Fibroblast of skin of right biceps (primary cell): Measurements from ENCODE around the gene ADCY3.

Source experiments
- DNase-seq: peaks from one replicate; pipeline ENCODE4 v3.0.0-alpha.2; 2013

Gene ADCY3

DNA sequence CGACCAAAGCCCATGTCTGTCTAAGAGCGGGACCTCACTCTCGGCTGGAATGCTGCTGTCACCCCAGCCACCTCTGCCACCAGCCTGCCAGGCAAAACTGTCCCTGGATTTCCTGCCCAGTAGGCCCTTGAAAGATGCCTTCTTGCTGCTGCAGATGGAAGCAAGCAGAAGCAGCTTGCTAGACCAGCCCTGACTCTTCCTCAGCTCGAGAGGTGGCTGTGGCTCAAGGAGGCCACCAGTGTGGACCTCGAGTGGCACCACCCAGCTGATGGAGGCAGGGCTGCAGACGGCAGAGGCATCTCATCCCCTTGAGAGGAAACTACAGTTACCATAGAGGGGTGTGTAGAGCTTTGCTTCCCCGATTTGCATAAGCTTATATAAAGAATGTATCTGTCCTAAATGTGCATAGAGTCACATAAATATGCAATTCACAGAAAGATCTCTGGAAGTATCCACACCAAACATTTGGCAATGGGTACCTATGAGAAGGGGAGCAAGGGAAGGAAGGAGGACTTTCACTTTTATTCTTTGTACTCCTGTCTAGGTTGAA lies 20.6 kb downstream of the ADCY3 start:
- DNase-seq: no peak

DNA sequence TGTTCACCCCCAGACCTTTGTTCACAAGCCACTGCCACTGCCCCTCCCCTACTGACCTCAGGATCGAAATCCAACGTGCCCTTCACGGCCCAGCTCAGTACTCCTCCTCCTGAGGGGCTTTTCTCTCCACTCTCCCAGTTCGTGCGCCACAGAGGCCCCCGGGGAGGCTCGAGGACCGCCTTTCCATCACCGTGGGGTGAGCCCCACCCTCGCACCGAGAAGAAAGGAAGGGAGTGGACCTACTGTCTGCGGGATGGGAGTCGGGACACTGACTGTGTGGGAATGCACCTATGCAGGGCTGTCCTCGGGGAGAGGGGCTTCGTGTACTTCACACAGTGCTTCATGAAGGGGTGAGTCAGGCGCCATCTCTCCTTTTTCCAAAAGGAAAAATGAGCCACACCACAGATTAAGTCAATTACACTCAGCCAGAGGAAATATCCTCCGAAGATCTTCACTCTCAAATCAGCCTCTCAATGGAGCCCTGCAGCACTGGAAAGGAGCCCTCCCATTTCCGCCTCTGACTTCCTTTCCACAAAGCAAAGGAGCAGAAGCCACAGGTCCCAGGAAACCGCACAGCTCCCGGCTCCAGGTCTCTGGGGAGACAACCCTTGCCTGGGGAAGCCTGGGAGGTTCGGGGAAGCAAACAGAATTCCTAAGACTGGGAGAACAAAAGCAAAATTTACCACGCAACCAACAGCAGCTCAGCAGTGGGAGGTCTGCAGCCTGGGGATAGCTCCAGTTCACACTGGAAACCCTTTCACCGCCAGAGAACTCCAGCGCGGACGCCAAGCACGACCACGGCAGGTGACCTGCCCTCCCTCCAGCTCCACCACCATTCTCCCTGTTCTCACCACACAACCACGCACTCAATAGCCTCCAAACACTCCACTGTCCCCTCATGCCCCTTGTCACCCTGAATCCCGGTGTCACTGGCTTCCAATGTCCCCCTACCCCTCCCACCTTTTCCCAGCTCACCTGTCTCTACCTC lies 21.6 kb downstream of the ADCY3 start:
- DNase-seq: no peak

DNA sequence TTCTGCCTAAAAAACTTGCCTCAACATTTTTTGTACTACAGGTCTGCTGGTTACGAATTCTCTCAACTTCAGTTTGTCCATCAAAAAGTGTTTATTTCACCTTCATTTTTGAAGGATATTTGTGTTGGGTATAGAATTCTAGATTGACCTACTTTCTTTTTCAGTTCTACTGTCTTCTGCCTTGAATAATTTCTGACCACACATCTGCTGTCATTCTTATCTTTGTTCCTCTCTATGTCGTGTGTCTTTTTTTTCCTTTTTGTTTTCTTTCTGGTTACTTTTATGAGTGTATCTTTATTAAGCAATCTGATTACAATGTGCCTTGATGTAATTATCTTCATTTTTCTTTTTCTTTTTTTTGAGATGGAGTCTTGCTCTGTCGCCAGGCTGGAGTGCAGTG lies 25.3 kb downstream of the ADCY3 start:
- no peak for DNase-seq

DNA sequence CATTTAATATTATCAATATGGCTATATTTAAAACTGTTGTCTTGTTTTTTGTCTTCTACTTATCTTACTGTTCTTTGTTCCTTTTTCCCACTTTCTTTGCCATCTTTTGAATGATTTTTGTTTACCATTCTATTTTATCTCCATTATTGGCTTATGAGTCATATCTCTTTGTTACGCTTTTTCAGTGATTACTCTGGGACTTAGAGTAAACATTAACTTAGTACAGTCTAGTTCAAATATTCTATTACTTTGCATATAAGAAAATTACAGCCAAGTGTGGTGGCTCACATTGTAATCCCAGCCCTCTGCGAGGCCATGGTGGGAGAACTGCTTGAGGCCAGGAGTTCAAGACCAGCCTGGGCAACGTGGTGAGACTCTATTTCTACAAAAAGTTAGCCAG lies 26.1 kb downstream of the ADCY3 start:
- no peak for DNase-seq

DNA sequence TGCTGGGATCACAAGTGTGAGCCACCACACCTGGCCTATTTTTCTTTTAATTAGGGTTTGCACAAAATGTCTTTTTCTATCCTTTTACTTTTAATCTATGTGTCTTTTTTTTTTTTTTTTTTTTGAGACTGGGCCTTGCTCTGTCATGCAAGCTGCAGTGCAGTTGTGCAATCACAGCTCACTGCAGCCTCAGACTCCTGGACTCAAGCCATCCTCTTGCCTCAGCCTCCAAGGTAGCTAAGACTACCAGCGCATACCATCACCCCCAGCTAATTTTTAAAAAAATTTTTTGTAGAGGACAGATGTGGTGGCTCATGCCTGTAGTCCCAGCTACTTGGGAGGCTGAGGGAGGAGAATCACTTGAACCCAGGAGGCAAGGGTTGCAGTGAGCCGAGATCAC lies 27.1 kb downstream of the ADCY3 start:
- no peak for DNase-seq

DNA sequence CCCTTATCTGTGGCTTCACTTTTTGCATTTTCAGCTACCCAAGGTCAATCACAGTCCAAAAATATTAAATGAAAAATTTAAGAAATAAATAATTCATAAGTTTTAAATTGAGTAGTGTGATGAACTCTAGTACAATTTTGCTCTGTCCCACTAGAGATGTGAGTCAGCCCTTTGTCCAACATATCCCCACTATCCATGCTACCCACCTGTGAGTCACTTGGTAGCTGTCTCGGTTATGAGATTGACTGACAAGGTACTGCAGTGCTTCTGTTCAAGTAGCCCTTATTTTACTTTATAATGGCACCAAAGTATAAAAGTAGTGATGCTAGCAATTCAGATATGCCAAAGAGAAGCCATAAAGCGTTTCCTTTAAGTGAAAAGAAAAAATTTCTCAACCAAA lies 28.8 kb downstream of the ADCY3 start:
- no peak for DNase-seq

DNA sequence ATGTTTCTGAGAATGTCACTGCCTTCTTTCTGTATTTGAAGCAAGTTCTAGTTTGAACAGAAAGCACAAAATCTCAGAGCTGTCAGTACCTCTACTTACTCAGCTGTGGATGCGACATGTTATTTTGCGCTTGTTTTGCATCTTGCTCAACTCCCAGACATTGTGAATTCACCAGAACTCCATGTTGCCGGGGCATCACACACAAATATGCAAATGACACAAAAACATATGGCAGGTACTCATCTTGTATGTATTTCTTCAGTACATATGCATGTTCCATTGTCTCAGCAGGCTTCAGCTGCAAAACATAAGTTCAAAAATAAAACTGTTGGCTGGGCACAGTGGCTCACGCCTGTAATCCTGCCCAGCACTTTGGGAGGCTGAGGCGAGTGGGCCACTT lies 30.8 kb downstream of the ADCY3 start:
- DNase-seq: no peak

DNA sequence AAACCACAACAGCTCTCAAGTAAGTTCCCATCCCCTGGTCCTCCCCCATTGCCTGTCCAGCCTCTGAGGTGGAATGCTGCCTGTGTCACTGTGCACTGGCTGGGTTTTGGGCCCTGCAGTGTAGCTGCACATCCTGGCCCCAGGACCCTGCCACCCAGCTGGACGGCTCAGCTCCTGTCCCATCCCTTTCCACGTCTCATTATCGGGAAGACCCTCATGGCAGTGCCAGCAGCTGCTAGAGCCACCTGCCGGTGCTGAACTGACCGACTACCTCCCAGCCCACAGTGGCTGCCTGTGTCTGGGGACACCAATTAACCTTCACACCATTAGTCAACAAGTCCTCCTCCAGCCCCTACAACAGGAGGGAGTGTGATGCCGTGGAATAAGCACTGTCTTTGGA lies 31.9 kb downstream of the ADCY3 start:
- no peak for DNase-seq

DNA sequence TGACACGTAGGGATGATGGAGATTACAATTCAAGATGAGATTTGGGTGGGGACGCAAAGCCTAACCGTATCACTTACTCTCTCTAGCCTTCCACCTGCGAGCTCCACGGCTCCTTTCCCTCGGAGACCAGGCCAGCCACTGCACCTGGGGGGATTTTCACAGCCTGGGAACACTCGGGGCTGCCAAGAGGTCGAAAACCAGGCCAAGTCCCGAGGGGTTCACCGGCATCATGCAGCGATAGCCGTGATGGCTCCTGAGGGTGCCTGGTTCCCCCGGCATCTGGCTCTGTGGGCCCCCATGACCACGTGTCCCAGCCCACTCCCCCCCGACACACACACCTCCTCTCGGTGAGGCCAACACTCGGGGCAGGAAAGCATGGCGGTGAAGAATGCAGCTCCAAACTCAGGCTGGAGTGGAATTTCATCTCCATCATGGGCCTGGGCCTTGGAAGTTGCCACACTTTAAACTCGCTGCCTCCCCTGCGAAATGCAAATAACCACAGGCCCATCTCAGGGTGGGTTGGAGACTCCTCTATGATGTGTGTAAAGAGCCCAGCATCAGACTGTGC lies 32.6 kb downstream of the ADCY3 start:
- DNase-seq: no peak

DNA sequence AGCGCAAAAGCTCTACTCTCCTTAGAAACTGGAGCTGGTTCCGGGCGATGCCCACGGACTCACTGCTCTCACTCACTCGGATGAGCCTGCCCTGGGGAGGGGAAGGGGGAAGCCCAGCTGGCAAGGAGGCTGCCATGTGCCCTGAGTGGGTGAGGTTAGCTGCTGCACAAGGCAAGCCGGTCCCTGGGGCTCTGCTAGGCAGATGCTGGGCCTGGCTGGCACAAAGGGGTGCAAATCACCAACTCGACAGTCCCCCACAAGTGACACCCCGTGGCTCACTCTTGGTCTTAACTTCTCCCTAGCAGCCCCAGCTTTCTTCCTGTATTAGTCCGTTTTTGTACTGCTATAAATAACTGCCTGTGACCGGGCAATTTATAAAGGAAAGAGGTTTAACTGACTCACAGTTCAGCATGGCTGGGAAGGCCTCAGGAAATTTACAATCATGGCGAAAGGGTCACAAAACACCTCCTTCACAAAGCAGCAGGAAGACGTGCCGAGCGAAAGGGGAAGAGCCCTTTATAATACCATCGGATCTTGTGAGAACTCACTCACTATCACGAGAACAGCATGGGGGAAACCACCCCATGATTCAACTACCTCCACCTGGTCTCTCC lies 33.2 kb downstream of the ADCY3 start:
- no peak for DNase-seq

DNA sequence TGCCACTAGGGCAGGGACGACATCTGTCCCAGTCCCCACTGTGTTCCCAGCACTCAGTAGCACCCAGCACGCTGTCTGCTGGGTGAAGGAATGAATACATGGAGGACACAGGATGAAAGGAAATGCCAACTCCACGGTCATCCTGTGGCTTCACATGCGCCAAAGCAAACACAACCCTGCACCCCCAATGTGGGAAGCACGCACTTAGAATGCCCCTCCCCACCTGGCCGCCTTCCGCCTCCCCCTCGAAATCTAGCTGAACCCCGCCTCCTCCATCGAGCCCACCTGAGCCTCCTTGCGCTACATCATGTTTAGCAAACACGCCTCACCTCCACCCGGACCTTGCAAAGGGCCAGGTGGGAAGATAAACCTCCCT lies 33.9 kb downstream of the ADCY3 start:
- no peak for DNase-seq

DNA sequence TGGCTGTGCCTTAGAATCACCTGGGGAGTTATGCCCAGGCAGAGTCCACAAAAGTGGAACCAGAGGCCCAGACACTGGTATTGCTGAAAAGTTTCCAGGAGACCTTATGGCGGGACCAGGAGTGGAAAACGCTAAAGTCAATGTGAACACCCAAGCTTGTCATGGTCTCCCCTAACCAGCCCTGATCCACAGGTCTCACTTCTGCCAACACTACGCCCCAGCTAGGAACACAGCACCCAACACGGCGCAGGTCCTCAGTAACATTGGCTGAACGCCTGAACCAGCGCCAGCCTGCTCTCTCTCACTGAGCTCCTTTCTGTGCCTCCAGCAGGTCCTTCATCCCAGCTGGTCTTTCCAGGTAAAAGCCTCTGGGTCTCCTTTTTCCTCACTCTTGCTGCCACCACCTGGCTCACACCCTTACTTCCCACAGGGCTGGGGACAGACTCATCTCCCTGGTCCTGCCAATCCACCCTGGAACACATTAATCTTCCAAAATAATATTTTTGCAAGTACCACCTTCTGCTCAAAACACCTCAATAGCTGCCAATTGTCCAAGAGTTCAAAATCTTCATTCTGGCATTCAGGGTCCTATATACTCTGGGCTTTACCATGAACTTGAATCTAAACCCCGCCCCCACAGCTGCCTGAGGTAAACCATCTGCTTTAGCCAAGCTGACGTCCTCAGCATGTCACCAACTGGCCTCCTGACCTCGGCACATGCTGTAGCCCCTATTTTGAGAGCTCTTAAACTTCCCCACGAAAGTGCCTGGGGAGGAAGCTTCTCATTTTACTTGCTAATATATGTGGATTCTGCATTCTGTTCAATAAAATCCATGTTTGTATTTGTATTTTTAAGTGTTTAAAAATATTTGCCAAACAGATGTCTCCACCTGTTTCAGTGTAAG lies 34.6 kb downstream of the ADCY3 start:
- no peak for DNase-seq

DNA sequence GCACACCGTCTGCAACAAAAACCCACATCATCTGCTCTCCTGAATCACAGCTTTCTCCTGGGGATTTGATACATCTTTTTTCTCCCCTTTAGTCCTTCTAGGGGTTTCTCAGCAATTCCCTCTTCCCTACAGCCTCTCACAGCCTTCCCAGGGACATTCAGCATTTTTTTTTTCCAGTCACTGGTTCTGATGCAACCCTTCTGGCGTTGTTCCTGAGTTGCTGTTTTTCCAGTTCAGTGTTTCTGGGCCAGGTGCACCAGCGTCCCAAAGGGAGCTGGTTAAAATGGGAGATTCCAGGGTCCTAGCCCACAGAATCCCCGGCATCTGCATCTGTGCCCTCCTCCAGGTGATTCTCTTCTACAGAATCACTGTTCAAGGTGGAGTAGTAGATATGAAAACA lies 36.1 kb downstream of the ADCY3 start:
- DNase-seq: peak; percentile 46

DNA sequence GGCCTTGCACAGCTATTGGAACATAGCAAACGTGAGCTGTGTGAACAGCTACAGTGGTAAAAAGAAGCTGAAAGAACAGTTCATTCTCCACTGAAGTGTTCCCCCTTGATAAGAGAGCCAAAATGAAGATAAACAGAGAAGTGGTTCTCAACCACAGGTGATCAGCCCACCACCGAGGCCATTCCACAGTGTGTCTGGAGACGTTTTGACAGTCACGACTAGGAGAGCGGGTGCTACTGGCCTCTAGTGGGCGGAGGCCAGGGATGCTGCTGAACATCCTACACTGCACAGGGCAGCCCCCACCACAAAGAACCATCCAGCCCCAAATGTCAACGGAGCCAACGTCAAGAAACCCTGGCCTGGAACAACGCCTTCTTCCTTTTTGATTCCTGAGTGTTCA lies 38.4 kb downstream of the ADCY3 start:
- no peak for DNase-seq

DNA sequence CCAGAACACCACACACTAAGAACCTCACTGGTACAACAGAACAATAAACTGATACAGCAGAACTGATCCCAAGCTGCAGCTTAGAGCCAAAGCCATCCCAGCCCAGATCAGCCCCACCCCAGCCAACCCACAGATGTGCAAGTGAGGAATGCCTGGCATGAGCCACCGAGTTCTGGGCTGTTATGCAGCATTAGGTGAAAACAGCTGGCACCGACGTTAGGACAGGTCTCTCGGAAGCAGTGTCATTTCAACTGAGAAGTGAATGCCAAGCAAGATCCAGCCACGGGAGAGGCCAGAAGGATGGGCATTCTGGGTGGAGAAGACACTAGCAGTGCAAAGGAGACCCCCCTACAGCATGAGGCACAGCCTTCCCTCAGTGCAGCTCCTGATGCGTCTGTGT lies 38.9 kb downstream of the ADCY3 start:
- DNase-seq: no peak

DNA sequence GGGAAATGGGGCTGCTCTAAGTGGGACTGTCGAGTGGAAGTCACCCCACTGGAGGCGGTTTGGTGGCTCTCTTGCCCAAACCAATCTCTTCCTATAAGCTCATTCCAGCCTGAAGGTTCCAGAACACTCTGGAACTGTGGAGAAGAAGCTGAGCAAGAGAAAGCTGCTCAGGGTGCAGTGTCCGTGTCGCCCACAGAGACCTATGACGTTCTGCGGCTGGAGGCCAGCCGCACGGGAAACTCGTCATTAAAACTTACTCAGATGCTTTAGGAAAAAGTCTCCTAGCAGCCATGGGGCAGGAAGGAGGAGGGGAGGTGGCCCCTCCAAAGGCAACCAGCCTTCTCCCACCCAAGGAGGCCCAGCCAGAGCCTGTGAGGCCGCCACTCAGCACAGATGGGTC lies 41.7 kb downstream of the ADCY3 start:
- no peak for DNase-seq

DNA sequence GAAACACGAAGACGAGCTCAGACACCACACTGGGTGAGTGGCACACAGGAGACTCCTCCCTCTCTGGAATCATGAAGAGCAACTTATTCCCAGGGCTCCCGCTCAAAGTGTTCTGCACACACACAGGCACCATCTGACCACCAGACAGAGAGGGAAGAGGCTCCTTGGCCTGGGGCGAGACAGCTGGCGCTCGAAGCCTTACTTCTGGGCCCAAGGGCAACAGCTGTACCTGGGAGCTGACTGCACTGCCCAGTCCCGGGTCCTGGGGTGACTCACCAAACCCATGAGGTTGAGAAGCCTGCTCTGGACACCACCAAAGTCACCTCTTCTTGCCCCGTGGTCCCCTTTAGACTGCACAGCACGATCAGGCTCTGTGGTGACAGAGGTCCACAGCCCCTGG lies 42.4 kb downstream of the ADCY3 start:
- DNase-seq: no peak

DNA sequence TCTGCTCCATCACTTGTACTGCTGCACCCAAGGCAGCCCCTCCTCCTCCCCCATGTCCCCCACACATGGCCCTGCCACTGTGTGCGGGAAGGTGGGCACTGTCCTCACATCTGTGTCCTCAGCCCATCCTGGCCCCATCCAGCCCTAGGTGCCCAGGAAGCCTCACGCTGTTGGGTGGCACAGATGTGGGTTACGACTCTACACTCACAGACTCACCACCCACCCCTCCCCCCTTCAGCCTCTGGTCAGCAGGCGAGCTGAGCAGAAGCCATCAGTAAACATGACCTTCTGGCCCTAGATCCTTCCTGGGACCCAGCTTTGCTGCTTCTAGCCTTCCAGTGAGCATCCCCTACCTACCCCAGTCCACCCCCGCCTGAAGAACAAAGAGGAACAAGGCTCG lies 43.0 kb downstream of the ADCY3 start:
- DNase-seq: no peak

DNA sequence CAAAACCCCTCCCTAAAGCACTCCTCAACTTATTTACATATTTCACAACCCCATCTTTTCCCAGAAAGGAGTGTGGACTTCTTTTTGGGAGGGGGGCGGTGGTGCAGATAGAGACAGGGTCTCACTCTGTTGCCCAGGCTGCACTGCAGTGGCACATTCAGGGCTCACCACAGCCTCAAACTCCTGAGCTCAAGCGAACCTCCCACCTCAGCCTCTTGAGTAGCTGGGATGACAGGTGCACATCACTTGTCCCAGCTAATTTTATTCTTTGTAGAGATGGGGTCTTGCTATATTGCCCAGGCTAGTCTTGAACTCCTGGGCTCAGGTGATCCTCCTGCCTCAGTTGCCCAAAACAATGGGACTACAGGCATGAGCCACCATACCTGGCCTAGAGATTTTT lies 44.1 kb downstream of the ADCY3 start:
- DNase-seq: no peak

DNA sequence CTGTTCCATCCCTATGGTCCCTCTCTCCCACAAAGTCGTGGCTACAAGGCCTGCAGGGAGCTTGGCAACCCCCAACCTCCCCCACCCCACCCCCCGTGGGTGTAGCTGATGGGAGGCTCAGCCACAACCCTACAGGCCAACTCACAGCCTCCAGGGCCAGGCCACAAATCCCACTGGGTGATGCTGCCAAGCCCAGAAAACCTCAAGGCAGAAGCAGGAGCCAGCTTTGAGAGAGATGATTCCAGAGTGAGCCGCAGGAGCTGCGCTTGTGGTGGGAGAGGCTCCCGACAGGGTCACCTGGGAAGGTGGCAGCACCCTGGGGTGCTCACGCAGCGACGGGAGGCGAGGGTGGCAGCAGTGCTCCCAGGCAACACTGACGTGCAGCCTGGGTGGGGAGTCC lies 44.8 kb downstream of the ADCY3 start:
- DNase-seq: peak; percentile 41

DNA sequence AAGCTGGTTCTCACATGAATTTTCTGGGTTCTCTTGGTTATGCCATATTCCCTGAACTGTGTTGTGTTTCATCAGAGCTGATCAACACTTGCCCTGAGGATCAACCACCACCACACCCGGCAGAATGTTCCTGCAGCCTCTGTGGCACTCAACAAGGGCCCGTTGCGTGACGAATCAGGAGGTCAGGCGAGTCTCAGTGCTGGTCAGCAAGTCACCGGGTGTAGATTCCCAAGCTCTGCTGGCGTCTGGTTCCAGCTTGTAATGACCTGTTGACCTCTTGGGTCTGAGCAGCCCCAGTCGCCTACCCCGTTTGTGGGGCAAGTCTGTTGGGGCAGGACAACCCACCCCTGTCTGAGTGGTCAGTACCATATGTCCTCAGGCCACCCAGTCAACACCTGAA lies 46.0 kb downstream of the ADCY3 start:
- DNase-seq: no peak

DNA sequence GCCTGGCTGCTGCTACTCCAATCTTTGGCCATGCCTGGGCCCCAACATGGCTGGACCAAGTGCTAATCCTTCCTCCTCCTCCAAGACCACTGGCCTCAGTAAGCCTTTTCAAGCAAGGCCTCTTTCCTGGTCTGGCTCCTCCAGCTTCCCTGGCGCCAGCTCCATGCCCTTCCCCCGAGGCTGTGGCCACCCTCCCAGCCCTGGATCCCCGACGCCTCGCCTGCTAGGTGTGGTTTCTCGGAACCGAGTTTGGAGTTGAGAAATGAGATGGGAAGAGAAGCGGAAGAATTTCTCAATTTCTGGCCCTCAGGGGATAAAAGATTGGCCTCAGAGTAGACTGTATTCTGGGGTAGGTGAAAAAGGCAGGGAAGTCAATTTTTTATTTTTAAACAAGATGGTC lies 46.4 kb downstream of the ADCY3 start:
- no peak for DNase-seq
